ENCODE measurements around the gene EEF1G. TPM values are rescaled to one million over a fixed set of nuclear protein-coding genes. Genes with fewer than 3 reads are reported as not detected.

EEF1G gene
- total and polyA plus RNA-seq, 2 of the 13 experiments (the other 11 are each of a cell fraction or from before 2014, with no cell fraction given) = 1,787 to 2,144 TPM

DNA sequence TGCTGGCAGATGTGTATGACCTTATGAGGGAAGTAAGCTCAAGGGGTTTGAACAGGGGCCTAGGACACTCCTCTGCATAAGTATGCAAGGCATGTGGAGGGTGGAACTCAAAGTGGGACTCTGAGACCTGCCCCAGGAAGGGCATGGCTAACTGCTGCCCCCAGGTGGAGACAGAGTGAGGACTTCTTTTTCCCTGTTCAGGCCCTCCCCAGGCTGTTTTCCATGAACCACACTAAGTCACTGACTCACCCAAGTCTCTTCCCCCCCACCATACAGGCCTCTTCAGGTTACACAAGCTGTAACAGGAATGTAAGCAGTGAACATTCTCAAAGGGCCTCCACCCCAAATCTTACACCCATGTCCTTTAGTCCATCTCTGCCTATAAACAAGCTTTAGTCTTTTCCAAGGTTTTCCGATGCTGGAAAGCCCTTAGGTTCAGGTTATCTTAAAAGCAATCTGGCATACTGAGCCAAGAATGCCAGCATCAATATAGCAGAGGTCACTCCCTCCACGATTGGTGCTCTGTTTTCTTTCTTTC lies 13.1 kb downstream of the EEF1G start:
- DNase-seq (ENCODE audit: low spot score) (peak; percentile 91), ATAC-seq (peak; percentile 89), FAIRE-seq (peak; percentile 77)
- Histone ChIP-seq H2AFZ (ENCODE audit: low read length) (no peak overlapping the region), H3K79me2 (ENCODE audit: insufficient read depth, low read length) (peaks cover 12% of the 10 kb centered on the region), H3K27me3 (ENCODE audit: control insufficient read depth in 1 of 2, insufficient read depth in 2 of 2, low read length in 2 of 2) (no peaks in the 10 kb centered on the region), H3K36me3 (replicated peaks in 1 of 2; ENCODE audit: control insufficient read depth in 1 of 2, insufficient read depth in 2 of 2, low read length in 2 of 2) (peaks cover 10 to 66% of the 10 kb centered on the region in 2 experiments), H3K9ac (ENCODE audit: insufficient read depth, low read depth, low read length) (no peak overlapping the region), H4K20me1 (ENCODE audit: insufficient read depth, low read length) (peaks cover 19% of the 10 kb centered on the region), H3K4me2 (ENCODE audit: low read depth, low read length) (no peak overlapping the region), H3K4me3 (replicated peaks in 1 of 3; ENCODE audit: insufficient read depth in 1 of 3, low read depth in 2 of 3, low read length in 3 of 3) (no peak overlapping the region), H3K27ac (ENCODE audit: extremely low read length, insufficient read depth, low read length) (peak overlapping the region; percentile 55), H3K4me1 (ENCODE audit: insufficient read depth, low read length) (peaks cover 71% of the 10 kb centered on the region), H3K9me3 (ENCODE audit: low read length) (no peaks in the 10 kb centered on the region)
- POLR2A ChIA-PET = interaction anchor here (0.7 to 2.3 kb wide), 12 partner anchors 9 to 281 kb away, joined by 3 to 22 read pairs (median 5); partner anchors contain the start of genes AHNAK, C11orf98, CSKMT and EEF1G
- CTCF ChIA-PET (ENCODE audit: low intra/inter-chr PET ratio, low total read pairs) = interaction anchor here (0.7 to 2.9 kb wide), 9 partner anchors 12 to 180 kb away, joined by 3 to 32 read pairs (median 4); no protein-coding TSS in a partner anchor
- in situ Hi-C loops (cut with HindIII; ENCODE audit: extremely low pct_ligation_motif_present, low pct_unique_long_range_greater_than_20kb) (no loop called here), intact Hi-C loops (cut with micrococcal nuclease; ENCODE audit: unreplicated experiment) (loop anchor here (1.0 to 2.0 kb wide), 3 partner anchors 18 to 166 kb away; no protein-coding TSS in a partner anchor)
- no TSS peak for BruUV-seq (replicated peaks)
- WGBS (ENCODE audit: low lambda C conversion rate) = 78% methylated on average over 2 of the region's 2 CpGs
- TF ChIP-seq, protein P1, sequence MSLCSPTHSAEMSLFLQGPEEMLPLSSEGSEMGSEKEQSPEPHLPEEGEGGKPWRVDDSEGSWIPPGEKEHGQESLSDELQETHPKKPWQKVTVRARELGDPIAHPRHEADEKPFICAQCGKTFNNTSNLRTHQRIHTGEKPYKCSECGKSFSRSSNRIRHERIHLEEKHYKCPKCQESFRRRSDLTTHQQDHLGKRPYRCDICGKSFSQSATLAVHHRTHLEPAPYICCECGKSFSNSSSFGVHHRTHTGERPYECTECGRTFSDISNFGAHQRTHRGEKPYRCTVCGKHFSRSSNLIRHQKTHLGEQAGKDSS (CRISPR knock-in tag; IDR thresholded peaks at IDR 0.05; ENCODE audit: borderline replicate concordance, low read depth) = no peak; the same call in 1 of the 2 replicates
- TF ChIP-seq KDM2A (CRISPR knock-in tag; IDR thresholded peaks at IDR 0.05; ENCODE audit: borderline replicate concordance, low read depth) = 0 out of 2 replicates have a peak, but pooled peaks have one; percentile 38
- TF ChIP-seq ZNF558 (CRISPR knock-in tag; IDR thresholded peaks at IDR 0.05; ENCODE audit: borderline replicate concordance) = no peak
- TF ChIP-seq, protein P2, sequence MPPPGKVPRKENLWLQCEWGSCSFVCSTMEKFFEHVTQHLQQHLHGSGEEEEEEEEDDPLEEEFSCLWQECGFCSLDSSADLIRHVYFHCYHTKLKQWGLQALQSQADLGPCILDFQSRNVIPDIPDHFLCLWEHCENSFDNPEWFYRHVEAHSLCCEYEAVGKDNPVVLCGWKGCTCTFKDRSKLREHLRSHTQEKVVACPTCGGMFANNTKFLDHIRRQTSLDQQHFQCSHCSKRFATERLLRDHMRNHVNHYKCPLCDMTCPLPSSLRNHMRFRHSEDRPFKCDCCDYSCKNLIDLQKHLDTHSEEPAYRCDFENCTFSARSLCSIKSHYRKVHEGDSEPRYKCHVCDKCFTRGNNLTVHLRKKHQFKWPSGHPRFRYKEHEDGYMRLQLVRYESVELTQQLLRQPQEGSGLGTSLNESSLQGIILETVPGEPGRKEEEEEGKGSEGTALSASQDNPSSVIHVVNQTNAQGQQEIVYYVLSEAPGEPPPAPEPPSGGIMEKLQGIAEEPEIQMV (CRISPR knock-in tag; IDR thresholded peaks at IDR 0.05; ENCODE audit: low read depth) = 0 out of 2 replicates have a peak, but pooled peaks have one; percentile 42
- no peak for TF ChIP-seq ZFP37 (CRISPR knock-in tag; IDR thresholded peaks at IDR 0.05; ENCODE audit: borderline replicate concordance)
- peak; percentile 57; the same call in 1 of the 2 replicates for TF ChIP-seq ELF3 (CRISPR knock-in tag; IDR thresholded peaks at IDR 0.05)
- peak; percentile 69; the same call in 1 of the 2 replicates for TF ChIP-seq ZFX (CRISPR knock-in tag; IDR thresholded peaks at IDR 0.05; ENCODE audit: low read depth)
- TF ChIP-seq ZBTB2 (CRISPR knock-in tag; IDR thresholded peaks at IDR 0.05; ENCODE audit: low read depth) = no peak
- peak; percentile 25; the same call in 1 of the 2 replicates for TF ChIP-seq RARA (CRISPR knock-in tag; IDR thresholded peaks at IDR 0.05)
- TF ChIP-seq, protein P3, sequence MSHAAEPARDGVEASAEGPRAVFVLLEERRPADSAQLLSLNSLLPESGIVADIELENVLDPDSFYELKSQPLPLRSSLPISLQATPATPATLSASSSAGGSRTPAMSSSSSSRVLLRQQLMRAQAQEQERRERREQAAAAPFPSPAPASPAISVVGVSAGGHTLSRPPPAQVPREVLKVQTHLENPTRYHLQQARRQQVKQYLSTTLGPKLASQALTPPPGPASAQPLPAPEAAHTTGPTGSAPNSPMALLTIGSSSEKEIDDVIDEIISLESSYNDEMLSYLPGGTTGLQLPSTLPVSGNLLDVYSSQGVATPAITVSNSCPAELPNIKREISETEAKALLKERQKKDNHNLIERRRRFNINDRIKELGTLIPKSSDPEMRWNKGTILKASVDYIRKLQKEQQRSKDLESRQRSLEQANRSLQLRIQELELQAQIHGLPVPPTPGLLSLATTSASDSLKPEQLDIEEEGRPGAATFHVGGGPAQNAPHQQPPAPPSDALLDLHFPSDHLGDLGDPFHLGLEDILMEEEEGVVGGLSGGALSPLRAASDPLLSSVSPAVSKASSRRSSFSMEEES (CRISPR knock-in tag; IDR thresholded peaks at IDR 0.05) = peak; percentile 26; the same call in 1 of the 2 replicates
- 0 out of 2 replicates have a peak, but pooled peaks have one; percentile 15 for TF ChIP-seq GATAD2A (CRISPR knock-in tag; IDR thresholded peaks at IDR 0.05)
- TF ChIP-seq SAP130 (CRISPR knock-in tag; IDR thresholded peaks at IDR 0.05; ENCODE audit: low read depth) = peak; percentile 72
- TF ChIP-seq POLR2G (IDR thresholded peaks at IDR 0.05; ENCODE audit: low read depth, low read length) = no peak
- no peak for TF ChIP-seq BRD4 (CRISPR knock-in tag; IDR thresholded peaks at IDR 0.05)
- TF ChIP-seq YEATS4 (CRISPR knock-in tag; IDR thresholded peaks at IDR 0.05; ENCODE audit: borderline replicate concordance) = no peak
- no peak for TF ChIP-seq ZNF33B (CRISPR knock-in tag; IDR thresholded peaks at IDR 0.05)
- 0 out of 2 replicates have a peak, but pooled peaks have one; percentile 30 for TF ChIP-seq KAT8 (CRISPR knock-in tag; IDR thresholded peaks at IDR 0.05)
- no peak for TF ChIP-seq KDM3A (CRISPR knock-in tag; IDR thresholded peaks at IDR 0.05; ENCODE audit: low read depth)
- no peak for TF ChIP-seq CBX1 (IDR thresholded peaks at IDR 0.05; ENCODE audit: low read depth)

All from HepG2 (cell line).